ENCODE measurements around the gene GRID1.
"Not testable (repeated sequence)": the region's sequence is repeated elsewhere in the genome, so short reads cannot be mapped to it uniquely, and the experiment has no call there.

GRID1 gene

GRCh38 chr10:86049442-86049841 is 317.2 kb downstream of the GRID1 start:
- no peak for DNase-seq

- no peak for DNase-seq
These were observed 317.6 kb downstream of the GRID1 start for GRCh38 chr10:86048973-86049372.

GRCh38 chr10:86048571-86048970 is 318.0 kb downstream of the GRID1 start:
- no peak for DNase-seq

GRCh38 chr10:86047588-86047987 is 319.0 kb downstream of the GRID1 start:
- DNase-seq = no peak

GRCh38 chr10:86046845-86047460 is 319.6 kb downstream of the GRID1 start:
- no peak for DNase-seq

GRCh38 chr10:86045896-86046295 is 320.7 kb downstream of the GRID1 start:
- no peak for DNase-seq

- DNase-seq = no peak
These were observed 322.6 kb downstream of the GRID1 start for GRCh38 chr10:86044029-86044428.

- no peak for DNase-seq
These were observed 323.4 kb downstream of the GRID1 start for GRCh38 chr10:86043236-86043635.

GRCh38 chr10:86042161-86042560 is 324.4 kb downstream of the GRID1 start:
- no peak for DNase-seq

GRCh38 chr10:86041116-86041515 is 325.5 kb downstream of the GRID1 start:
- DNase-seq = no peak

GRCh38 chr10:86038371-86038770 is 328.2 kb downstream of the GRID1 start:
- no peak for DNase-seq

- DNase-seq = no peak
These were observed 329.5 kb downstream of the GRID1 start for GRCh38 chr10:86037096-86037495.

- DNase-seq = no peak
These were observed 330.1 kb downstream of the GRID1 start for GRCh38 chr10:86036544-86036831.

- DNase-seq = no peak
These were observed 330.6 kb downstream of the GRID1 start for GRCh38 chr10:86035791-86036543.

- DNase-seq = no peak
These were observed 331.9 kb downstream of the GRID1 start for GRCh38 chr10:86034710-86035109.

- DNase-seq = no peak
These were observed 333.0 kb downstream of the GRID1 start for GRCh38 chr10:86033581-86033980.

- DNase-seq = not testable (repeated sequence)
These were observed 334.5 kb downstream of the GRID1 start for GRCh38 chr10:86032087-86032486.

- no peak for DNase-seq
These were observed 336.3 kb downstream of the GRID1 start for GRCh38 chr10:86030312-86030711.

GRCh38 chr10:86027346-86027745 is 339.2 kb downstream of the GRID1 start:
- DNase-seq = no peak

GRCh38 chr10:86025509-86025908 is 341.1 kb downstream of the GRID1 start:
- DNase-seq = no peak

- no peak for DNase-seq
These were observed 342.1 kb downstream of the GRID1 start for GRCh38 chr10:86024281-86025041.

- DNase-seq = no peak
These were observed 342.7 kb downstream of the GRID1 start for GRCh38 chr10:86023931-86024280.

GRCh38 chr10:86023336-86023735 is 343.3 kb downstream of the GRID1 start:
- DNase-seq = no peak

GRCh38 chr10:86022906-86023305 is 343.7 kb downstream of the GRID1 start:
- no peak for DNase-seq

All from kidney glomerular epithelial cell (primary cell).